Ovary (tissue), 9 donors: ENCODE measurements around the gene SMG6. TPM values are rescaled to one million over a fixed set of nuclear protein-coding genes. Genes with fewer than 3 reads are reported as not detected.

Experiments used
- DNase-seq, 5 donors: peaks; one replicate each; pipeline ENCODE4 v3.0.0-alpha.2; 2019 to 2020
- H3K27ac ChIP-seq, 2 donors: fragments of 200-600 bp; one replicate each; pipeline versions ENCODE4 v1.5.1 to v1.8.0; 2019 to 2022
- H3K27me3 ChIP-seq: fragments of 200-600 bp; one replicate; pipeline ENCODE4 v1.8.0; 2022
- H3K36me3 ChIP-seq: fragments of 200-600 bp; sonication (generic); one replicate; pipeline ENCODE4 v1.5.1; 2019
- H3K4me1 ChIP-seq: one replicate; pipeline ENCODE4 v1.8.1; 2013; ENCODE audit warnings: mild to moderate bottlenecking, moderate library complexity; ENCODE audit not compliant: insufficient read depth
- H3K4me3 ChIP-seq: fragments of 200-600 bp; sonication (generic); one replicate; pipeline ENCODE4 v1.5.1; 2017
- H3K9me3 ChIP-seq, 2 donors: fragments of 200-600 bp in 1 of 2; sonication (generic) in 1 of 2; one replicate each; pipeline versions ENCODE4 v1.5.1 to v1.8.1; 2013 to 2019; ENCODE audit warnings: mild to moderate bottlenecking in 1 of 2, moderate library complexity in 1 of 2
- EP300 ChIP-seq: sonication (generic); formaldehyde crosslinking; IDR thresholded peaks from one replicate; pipeline ENCODE4 v1.6.1; 2017; ENCODE audit warnings: antibody characterized with exemption
- POLR2A ChIP-seq: fragments of 450-650 bp; IDR thresholded peaks from one replicate; pipeline ENCODE4 v1.6.1; 2017; ENCODE audit warnings: antibody characterized with exemption, mild to moderate bottlenecking, moderate library complexity
- WGBS, 3 donors: extraction: QIAGEN DNeasy Blood & Tissue Kit in 1 of 3; methylation state at CpG; one replicate each; pipeline versions ENCODE4 v1.1.5 to v1.1.7; 2013 to 2017; 5-methylcytosine and 5-hydroxymethylcytosine counted together
- intact Hi-C, 4 donors: fragments of 100-400 bp; cut with DNase I; formaldehyde crosslinking; loops; one replicate each; pipeline versions ENCODE4 v1.11.0 to v1.15.1; 2022 to 2023
- polyA plus RNA-seq, 2 donors: library from polyadenylated mRNA; stranded (reverse); fragments of 200-250 nt in 1 of 2; fragments of 350-450 nt in 1 of 2; fragmentation: Illumina TruSeq in 1 of 2; extraction: RNeasy Lipid Tissue Mini Kit (QIAGEN cat#74804) in 1 of 2; gene quantifications; one replicate each; pipeline ENCODE4 v1.2.3, GENCODE V29; 2013 to 2014
- total RNA-seq, 7 donors: library from RNA; depleted of rRNA in 2 of 7; stranded (reverse); fragments of >200 nt in 2 of 7; fragmentation: NEBNext Ultra II Directional in 3 of 7; extraction: Animal tissue kit (Norgen Biotek cat#: 25700) in 3 of 7; gene quantifications; one replicate each; pipeline versions ENCODE4 v1.1.0 to v1.2.4, GENCODE V29; 2016 to 2023
- TF ChIP-seq, protein P1 (sequence below), 3 donors: fragments of 450-650 bp in 2 of 3; fragments of 200-600 bp in 1 of 3; IDR thresholded peaks; one replicate each; pipeline versions ENCODE4 v1.5.1 to v1.8.0; 2016 to 2022; ENCODE audit warnings: antibody characterized with exemption in 3 of 3, mild to moderate bottlenecking in 1 of 3
- donor health status: DM: no; HTN: no; CAD: no; lungs with moderate emphysema.
- donor health status: DM: no; HTN: no; CAD: no.
- donor health status: Bipolar disorder and iron deficiency.
- donor health status: DM: yes; HTN: yes; CAD: no.
- donor health status: DM: no; HTN: no; CAD: no.
- donor health status: DM: yes; HTN: yes; CAD: no.

Gene SMG6
- total and polyA plus RNA-seq, 9 donors = 33.8 to 66.0 (median 51.0) TPM

GRCh38 chr17:2042390-2042847 lies 261.2 kb downstream of the SMG6 start:
- TF ChIP-seq POLR2A = no peak
- no peak for TF ChIP-seq EP300
- TF ChIP-seq, protein P1, sequence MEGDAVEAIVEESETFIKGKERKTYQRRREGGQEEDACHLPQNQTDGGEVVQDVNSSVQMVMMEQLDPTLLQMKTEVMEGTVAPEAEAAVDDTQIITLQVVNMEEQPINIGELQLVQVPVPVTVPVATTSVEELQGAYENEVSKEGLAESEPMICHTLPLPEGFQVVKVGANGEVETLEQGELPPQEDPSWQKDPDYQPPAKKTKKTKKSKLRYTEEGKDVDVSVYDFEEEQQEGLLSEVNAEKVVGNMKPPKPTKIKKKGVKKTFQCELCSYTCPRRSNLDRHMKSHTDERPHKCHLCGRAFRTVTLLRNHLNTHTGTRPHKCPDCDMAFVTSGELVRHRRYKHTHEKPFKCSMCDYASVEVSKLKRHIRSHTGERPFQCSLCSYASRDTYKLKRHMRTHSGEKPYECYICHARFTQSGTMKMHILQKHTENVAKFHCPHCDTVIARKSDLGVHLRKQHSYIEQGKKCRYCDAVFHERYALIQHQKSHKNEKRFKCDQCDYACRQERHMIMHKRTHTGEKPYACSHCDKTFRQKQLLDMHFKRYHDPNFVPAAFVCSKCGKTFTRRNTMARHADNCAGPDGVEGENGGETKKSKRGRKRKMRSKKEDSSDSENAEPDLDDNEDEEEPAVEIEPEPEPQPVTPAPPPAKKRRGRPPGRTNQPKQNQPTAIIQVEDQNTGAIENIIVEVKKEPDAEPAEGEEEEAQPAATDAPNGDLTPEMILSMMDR (IDR thresholded peaks at IDR 0.05) = no peak

GRCh38 chr17:2041561-2042389 lies 261.8 kb downstream of the SMG6 start, which contains the start of gene OVCA2:
OVCA2 (plus strand) TSS chr17:2042022; CDS start chr17:2042048, 26 bp downstream.
- TF ChIP-seq POLR2A (peak; percentile 77), EP300 (no peak)
- TF ChIP-seq, protein P1 (IDR thresholded peaks at IDR 0.05) = peak; percentile 5 to 65 (median 56)
- H3K36me3 ChIP-seq = no peaks in the 10 kb centered on the region

More at GRCh38 chr17:2042390-2042847, 261.2 kb downstream of the SMG6 start:
- Histone ChIP-seq H3K9me3 (no peaks in the 10 kb centered on the region), H3K27ac (peak overlapping the region; percentile 77 to 82), H3K4me3 (peak overlapping the region; percentile 82), H3K36me3 (no peaks in the 10 kb centered on the region), H3K4me1 (peaks cover 6% of the 10 kb centered on the region), H3K27me3 (no peaks in the 10 kb centered on the region)
- WGBS, 3 donors = 13 to 17% (median 13%) methylated on average over 17 of the region's 17 CpGs
- intact Hi-C loops = no loop called here
- peak in 3 of 5 donors; percentile 38 to 52 (median 46) for DNase-seq

DNA sequence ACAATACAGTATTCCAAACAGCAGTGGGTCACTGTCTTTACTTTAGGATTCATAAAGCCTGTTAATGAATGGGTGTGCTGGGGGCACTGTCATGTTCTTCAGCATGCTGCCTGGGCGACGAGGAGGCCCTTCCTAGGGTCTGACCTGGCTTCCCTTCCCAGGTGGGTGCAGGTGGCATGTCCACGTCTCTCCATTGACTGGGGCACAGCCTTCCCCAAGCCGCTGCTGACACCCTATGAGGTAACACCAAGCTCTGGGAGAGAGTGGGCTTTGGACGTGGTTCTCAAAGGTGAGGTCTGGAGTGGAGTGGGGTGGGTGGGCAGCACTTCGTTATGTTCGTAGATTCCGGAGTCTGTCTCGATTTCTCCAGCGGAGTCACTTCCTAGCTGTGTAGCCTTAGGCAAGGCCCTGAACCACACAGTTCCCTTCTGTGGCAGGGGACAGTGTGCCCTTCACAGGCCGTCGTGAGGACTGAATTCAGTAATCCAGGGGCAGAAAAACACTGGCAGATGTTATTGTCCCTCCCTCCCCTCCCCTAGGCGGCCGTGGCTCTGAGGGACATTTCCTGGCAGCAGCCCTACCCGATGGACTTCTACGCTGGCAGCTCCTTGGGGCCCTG lies 262.5 kb downstream of the SMG6 start:
- DNase-seq = peak in 2 of 5 donors; percentile 46 to 54
- Histone ChIP-seq H3K27me3 (no peaks in the 10 kb centered on the region), H3K4me1 (peaks cover 6% of the 10 kb centered on the region), H3K4me3 (peak overlapping the region; percentile 82), H3K9me3 (no peaks in the 10 kb centered on the region), H3K36me3 (no peaks in the 10 kb centered on the region), H3K27ac (peak overlapping the region; percentile 29 to 82)
- WGBS, 3 donors = 41 to 53% (median 48%) methylated on average over 15 to 16 of the region's 16 CpGs
- intact Hi-C loops = no loop called here
- no peak for TF ChIP-seq EP300
- TF ChIP-seq, protein P1 (IDR thresholded peaks at IDR 0.05) = no peak
- TF ChIP-seq POLR2A = no peak

More at GRCh38 chr17:2041561-2042389, 261.8 kb downstream of the SMG6 start, which contains the start of gene OVCA2:
- peak within 1 kb of the TSS; percentile 82 for H3K4me3 ChIP-seq
- H3K4me1 ChIP-seq = peaks cover 6% of the 10 kb centered on the region
- 0 to 1% (median 1%) methylated on average over 64 to 93 of the region's 93 CpGs for WGBS, 3 donors
- DNase-seq = peak; percentile 95 to 98 (median 96)
- intact Hi-C loops = no loop called here
- peak within 1 kb of the TSS; percentile 77 to 82 for H3K27ac ChIP-seq
- H3K9me3 ChIP-seq = no peaks in the 10 kb centered on the region
- no peaks in the 10 kb centered on the region for H3K27me3 ChIP-seq

- 82 to 83% (median 82%) methylated on average over 7 of the region's 7 CpGs for WGBS, 3 donors
- Histone ChIP-seq H3K27me3 (no peaks in the 10 kb centered on the region), H3K36me3 (no peaks in the 10 kb centered on the region), H3K4me3 (no peak overlapping the region), H3K27ac (no peak overlapping the region), H3K4me1 (peaks cover 6% of the 10 kb centered on the region), H3K9me3 (no peaks in the 10 kb centered on the region)
- no peak for DNase-seq
- intact Hi-C loops = no loop called here
- TF ChIP-seq, protein P1 (IDR thresholded peaks at IDR 0.05) = no peak
- TF ChIP-seq POLR2A (no peak), EP300 (no peak)
Measured at GRCh38 chr17:2040219-2040827, 263.3 kb downstream of the SMG6 start.
